GM21367 (cell line): ENCODE measurements around the gene PDF.
A peak's percentile ranks its signal among the peaks of the same experiment; 100 is the strongest.
"Not testable (repeated sequence)": the region's sequence is repeated elsewhere in the genome, so short reads cannot be mapped to it uniquely, and the experiment has no call there.

Experiments used
- ATAC-seq: cut with Tn5 transposase; IDR thresholded peaks from one replicate; pipeline ENCODE4 v1.9.1; 2021; ENCODE audit not compliant: unreplicated experiment

PDF gene

GRCh38 chr16:69330286-69331109, at the start of gene PDF:
Gene PDF, minus strand, starts transcription at chr16:69330588. Its CDS starts 18 bp downstream, at chr16:69330570.
- ATAC-seq: peak; percentile 87

- ATAC-seq: no peak
Measured at GRCh38 chr16:69378760-69379159, 48.4 kb upstream of the PDF start.

DNA sequence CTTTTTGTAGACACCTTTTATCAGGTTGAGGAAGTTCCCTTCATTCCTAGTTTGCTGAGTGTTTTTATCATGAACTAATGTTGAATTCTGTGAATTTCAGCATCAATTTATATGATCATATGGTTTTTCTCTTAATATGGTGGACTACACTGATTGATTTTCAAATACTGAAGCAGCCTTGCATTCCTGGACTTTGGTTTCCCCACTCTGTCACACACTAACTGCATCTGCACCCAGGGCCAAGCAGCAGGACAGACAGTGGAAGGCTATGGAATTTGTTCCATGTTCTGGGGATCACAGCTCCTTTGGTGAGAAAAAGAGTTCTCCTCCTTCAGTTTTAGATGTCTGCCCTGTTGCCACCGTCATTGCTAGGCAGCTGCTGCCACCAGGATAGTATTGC, 47.6 kb upstream of the PDF start:
- no peak for ATAC-seq

DNA sequence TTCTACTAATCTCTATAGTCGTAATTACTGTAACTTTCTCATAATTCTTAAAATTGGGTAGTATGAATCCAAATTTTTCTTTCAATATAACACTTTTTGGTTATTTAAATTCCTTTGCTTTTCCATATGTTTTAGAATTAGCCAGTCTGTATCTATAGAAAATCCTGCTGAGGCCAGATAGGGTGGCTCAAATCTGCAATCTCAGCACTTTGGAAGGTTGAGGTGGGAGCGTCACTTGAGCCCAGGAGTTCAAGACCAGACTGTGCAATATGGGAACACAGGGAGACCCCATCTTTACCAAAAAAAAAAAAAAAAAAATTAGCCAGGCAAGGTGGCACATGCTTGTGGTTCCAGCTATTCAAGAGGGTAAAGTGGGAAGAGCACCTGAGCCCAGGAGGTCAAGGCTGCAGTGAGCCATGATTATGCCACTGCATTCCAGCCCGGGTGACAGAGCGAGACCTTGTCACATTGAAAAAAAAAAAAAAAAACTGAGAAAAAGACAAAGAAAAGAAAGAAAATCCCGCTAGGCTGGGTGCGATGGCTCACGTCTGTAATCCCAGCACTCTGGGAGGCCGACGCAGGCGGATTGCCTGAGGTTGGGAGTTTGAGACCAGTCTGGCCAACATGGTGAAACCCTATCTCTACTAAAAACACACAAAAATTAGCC, 46.1 kb upstream of the PDF start:
- ATAC-seq: no peak

- no peak for ATAC-seq
Measured at GRCh38 chr16:69373019-69373418, 42.6 kb upstream of the PDF start.

- ATAC-seq: no peak
Measured at GRCh38 chr16:69371564-69371963, 41.2 kb upstream of the PDF start.

DNA sequence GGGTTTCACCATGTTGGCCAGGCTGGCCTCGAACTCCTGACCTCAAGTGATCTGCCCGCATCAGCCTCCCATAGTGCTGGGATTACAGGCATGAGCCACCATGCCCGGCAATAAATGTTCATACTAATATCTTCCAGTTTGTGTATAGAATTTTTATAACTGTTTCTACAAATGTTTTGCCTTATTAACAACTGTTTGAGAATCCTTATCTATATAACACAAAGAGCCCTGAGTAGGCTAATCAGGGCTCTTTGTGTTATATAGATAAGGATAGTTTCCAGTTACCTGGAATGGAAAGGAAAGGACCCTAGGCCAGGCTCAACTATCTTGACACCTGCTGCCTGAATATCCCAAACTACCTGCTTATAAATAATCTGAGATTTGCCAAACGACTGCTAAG, 38.5 kb upstream of the PDF start:
- ATAC-seq: no peak

- no peak for ATAC-seq
Measured at GRCh38 chr16:69367980-69368379, 37.6 kb upstream of the PDF start.

DNA sequence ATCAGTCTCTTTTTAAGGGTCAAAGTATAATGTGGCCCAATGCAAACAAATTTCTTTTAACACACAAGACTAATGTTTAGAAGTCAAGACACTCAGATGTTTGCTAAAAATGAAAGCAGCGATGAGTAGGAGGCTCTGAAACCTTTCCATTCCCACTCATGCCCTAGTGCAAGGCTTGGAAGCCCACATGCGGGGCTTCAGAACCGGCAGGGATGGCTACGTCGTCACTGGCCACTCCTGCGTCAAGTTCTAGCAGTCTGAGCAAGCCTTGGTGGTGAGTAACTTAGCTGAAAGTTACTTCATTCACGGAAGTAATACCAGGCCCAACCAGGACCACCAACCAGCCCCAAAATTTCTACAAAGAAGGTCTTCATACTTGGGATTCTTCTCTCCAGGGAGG, 36.0 kb upstream of the PDF start:
- no peak for ATAC-seq

DNA sequence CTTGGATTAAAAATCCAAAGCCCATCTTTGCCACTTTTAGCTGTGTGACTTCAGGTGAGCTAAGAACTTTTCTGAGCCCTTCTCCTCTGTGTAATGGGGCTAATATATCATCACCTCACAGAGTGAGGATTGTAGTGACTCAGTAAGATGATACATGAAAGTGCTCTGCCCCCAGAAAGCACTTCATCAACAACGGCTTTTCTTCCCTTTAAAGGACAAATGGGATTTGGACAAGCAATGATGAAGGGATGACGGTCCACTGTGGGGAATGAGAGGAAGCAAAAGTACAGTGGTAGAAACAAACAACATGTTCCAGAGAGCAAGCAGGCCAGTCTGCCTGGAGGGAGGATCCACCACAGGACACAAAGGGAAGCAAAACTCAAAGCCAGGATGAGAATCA, 35.5 kb upstream of the PDF start:
- ATAC-seq: no peak

DNA sequence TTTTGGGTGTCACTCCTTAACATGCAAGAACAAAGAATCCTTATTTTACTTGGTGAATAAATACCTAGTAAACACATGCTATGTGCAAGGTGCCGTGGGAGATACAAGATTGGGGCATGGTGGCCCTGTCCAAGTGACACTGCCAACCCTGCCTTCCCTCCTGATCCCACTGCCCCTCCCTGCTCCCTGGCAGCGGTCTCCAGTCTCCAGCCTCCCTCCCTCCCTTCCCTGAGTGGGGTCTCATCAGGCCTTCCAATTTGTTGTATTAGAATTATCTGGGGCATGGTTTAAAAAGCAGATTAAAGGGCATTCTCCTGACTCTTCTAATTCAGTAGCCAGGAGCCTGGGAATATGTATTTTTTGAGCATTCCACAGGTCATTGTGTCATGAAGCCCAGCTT, 33.7 kb upstream of the PDF start:
- no peak for ATAC-seq

DNA sequence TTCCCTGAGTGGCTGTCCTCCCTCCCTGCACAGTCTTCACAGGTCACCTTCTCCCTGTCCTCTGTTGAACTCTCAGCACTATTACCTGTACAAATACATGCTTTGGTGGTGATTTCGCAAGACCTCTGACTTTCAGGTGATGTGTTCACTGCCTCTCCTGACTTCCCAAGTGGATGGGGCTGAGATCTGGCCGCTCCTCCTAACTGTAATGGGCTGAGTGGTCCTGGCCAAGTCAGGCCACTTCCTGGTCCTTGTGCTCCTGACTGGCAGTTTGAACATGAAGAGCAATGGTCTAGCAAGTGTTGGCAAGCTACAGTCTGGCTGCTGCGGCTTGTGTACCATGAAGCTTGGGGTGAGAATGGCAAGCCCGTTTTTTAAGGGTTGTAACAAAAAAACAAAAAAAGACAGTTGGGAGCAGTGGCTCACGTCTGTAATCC, 32.9 kb upstream of the PDF start:
- no peak for ATAC-seq

- ATAC-seq: not testable (repeated sequence)
Measured at GRCh38 chr16:69360070-69360469, 29.7 kb upstream of the PDF start.

GRCh38 chr16:69351309-69352027, 21.1 kb upstream of the PDF start, which contains the start of gene TMED6:
Gene TMED6, minus strand, starts transcription at chr16:69351786. Its CDS starts 33 bp downstream, at chr16:69351753.
- ATAC-seq: no peak

GRCh38 chr16:69350536-69351133, 20.2 kb upstream of the PDF start:
- ATAC-seq: no peak

DNA sequence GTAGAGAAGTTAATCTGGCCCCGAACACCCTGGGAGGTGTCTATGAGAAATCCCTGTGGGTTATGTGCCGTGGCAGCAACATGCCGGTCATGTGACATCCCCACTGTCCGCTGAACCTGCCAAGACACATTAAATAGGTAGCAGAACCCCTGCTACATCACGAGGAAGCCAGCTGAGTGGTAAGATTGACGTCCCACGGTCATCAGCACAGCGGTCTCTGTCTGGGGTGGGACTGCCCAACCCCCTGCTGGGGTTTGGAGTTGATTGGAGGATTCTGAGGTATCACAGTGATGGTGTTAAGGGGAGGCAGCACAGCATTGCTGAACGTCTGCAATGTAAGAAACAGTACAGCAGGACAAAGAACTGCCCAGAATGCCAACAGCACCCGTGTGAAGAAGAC, 19.1 kb upstream of the PDF start:
- ATAC-seq: no peak

- no peak for ATAC-seq
Measured at GRCh38 chr16:69348222-69348621, 17.8 kb upstream of the PDF start.

DNA sequence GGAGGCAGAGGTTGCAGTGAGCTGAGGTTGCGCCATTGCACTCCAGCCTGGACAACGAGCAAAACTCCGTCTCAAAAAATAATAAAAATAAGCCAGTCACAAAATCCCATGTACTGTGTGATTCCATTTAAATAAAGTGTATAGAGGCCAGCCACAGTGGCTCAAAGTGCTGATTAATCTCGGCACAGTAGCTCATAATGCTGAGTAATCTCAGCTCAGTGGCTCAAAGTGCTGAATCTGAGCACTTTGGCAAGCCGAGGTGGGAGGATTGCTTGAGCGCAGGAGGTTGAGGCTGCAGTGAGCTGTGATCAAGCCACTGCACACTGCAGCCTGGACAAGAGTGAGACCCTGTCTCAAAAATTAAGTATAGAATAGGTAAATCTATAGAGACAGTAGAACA, 16.3 kb upstream of the PDF start:
- ATAC-seq: no peak

DNA sequence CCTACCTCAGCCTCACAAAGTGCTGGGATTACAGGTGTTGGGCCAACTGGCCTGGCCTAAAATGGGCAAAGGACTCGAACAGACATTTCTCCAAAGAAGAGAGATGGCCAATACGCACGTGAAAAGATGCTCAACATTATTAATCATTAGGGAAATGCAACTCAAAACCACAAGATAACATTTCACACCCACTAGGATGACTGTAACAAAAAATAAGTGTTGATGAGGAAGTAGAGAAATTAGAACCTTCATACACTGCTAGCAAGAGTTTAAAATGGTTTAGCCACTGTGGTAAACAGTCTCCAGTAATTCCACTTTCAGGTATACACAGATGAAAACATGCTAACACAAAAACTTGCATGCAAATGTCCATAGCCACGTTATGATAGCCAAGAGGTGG, 15.5 kb upstream of the PDF start:
- ATAC-seq: no peak

GRCh38 chr16:69344171-69344570, 13.8 kb upstream of the PDF start:
- no peak for ATAC-seq

DNA sequence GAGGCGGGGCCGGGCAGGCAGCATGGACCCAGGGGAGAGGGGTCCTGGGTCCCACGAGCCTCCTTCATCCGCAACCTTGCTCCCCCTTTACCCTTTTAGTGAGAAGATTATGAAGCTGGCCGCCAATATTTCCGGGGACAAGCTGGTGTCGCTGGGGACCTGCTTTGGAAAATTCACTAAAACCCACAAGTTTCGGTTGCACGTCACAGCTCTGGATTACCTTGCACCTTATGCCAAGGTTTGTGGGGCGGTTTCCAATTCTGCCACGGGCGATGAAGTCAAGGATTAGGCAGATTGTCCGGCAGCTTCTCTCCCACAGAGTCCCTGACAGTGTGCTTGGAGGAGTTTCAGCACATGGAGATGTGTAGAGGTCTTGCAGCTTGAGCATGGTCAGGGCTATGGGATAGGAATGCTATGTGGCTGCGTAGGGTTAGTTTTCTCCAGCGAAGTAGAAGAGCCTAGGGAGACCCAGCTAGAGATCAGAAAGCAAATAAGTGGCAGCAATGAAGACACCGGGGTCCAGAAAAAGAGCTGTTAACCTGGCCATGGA, 9.8 kb upstream of the PDF start:
- ATAC-seq: no peak
